Skin epidermis (tissue), 12 donors: ENCODE measurements around the gene AGAP1.

Experiments used
- H3K27ac ChIP-seq, 21 experiments: fragments of 200-600 bp; sonication (generic) in 11 of 21; one replicate each; pipeline ENCODE4 v1.5.0; 2020; ENCODE audit warnings: mild to moderate bottlenecking in 3 of 21, inconsistent platforms in 2 of 21, moderate library complexity in 2 of 21
- H3K4me3 ChIP-seq, 7 experiments: fragments of 200-600 bp; sonication (generic) in 2 of 7; one replicate each; pipeline ENCODE4 v1.5.0; 2020; ENCODE audit warnings: inconsistent platforms in 2 of 7, mild to moderate bottlenecking in 2 of 7, moderate library complexity in 1 of 7

AGAP1 gene

DNA sequence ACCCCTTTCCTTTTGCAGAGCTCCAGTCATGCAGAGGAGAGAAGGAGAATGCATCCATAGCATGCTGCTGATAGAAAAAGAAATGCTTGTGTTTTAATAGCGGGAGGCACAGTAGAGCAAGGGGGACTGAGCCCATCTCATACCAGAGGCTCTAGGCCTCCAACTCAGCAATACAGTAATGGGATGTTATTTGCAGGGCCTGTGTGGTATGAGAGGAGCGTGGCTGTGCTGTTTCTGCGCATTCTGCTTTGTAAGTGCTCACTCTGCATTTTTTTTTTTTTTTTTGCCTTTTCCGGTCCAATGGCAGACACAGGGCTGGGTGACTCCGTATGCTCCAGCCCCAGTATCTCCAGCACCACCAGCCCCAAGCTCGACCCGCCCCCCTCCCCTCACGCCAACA lies 474.3 kb downstream of the AGAP1 start:
- no peak overlapping the region for H3K4me3 ChIP-seq
- H3K27ac ChIP-seq: no peak overlapping the region

DNA sequence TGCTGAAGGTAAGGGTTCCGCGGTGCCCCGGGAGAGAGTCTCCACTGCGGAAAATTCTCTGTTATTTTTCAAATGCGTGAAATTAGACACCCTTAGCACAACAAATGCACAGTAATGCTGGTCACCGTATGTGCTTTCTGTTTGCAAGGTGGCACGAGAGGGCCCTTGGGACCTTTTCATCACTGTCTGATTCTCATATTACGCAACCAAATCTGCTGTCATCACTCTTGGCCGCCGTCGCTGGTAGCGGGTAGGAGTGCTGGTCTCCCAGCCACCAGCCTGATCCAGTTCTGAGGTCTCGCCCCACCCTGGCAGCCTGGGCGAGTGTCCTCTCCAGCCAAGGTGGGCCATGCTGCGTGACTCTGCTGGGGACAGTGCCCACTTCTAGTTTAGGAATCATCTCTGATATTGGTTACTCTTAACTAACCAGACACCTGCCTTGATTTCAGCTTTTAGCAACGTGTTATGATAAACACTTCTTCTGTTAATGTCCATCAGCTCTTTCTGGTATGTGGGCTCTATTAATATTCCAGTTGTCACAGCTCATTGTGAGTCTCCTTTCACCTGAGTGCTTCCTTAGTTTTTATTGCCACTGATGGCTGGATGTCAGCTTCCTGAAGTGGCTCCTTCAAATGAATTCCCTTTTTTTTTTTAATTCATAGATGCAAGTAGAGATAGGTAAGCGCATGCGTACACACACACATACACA lies 474.9 kb downstream of the AGAP1 start:
- H3K4me3 ChIP-seq: no peak overlapping the region
- H3K27ac ChIP-seq: no peak overlapping the region

DNA sequence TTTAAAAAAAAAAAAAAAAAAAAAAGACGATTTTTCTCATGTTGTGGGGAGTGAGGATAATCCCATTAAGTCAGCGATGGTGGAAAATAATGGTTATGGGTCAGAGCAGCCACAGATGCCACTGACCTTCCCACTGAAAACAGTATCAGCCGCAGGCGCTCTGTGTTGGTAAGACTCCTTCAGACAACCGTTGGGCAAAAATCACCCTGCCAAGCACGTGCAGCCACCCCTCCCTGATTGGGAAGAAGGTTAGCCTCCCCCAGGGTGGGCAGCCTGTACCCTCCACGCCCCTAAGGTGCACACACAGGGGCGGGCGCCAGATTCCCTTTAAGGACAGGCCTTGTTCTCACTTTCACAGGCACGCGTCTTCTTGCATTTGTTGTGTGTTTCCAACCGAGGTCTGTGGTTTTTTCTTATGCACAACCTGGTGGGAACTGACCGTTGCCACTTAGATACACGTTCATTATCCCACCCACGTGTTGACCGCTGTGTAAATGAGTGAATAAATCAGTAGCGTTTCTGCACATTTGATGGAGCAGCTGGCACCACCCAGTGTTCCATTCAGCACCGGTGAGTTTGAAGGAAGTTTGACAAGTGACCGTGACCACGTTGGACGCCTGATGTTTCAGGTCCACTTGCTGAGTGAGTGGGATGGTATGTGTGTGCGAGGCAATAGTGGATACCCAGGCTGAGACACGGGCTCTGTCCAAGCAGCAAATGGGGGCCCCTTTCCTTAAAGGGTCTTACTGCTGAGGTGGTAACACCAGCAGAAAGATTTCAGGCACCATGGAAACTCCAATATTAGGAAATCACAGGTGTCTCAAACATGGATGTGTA lies 476.6 kb downstream of the AGAP1 start:
- Histone ChIP-seq H3K4me3 (no peak overlapping the region), H3K27ac (no peak overlapping the region)

- Histone ChIP-seq H3K4me3 (no peak overlapping the region), H3K27ac (no peak overlapping the region)
These were observed 482.7 kb downstream of the AGAP1 start for GRCh38 chr2:235976516-235976915.

DNA sequence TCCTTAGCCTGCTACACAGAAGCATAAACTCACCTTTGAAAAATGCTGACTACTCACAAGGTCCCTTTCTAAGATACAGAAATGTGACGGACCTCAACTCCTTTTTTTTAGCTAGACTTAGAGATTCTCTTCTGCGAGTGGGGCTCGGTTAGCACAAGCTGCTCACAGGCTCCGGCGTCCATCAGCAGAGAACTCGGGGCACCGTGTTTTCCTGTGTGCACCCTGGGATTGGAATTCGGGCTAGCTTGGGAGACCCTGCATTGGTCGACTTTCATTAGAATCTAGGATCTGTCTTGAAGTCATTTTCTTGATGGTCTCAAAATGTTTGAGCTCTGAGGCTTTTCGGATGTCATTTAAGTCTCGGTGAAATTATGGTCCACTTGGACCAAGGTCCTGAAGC lies 483.1 kb downstream of the AGAP1 start:
- no peak overlapping the region for H3K27ac ChIP-seq
- no peak overlapping the region for H3K4me3 ChIP-seq

DNA sequence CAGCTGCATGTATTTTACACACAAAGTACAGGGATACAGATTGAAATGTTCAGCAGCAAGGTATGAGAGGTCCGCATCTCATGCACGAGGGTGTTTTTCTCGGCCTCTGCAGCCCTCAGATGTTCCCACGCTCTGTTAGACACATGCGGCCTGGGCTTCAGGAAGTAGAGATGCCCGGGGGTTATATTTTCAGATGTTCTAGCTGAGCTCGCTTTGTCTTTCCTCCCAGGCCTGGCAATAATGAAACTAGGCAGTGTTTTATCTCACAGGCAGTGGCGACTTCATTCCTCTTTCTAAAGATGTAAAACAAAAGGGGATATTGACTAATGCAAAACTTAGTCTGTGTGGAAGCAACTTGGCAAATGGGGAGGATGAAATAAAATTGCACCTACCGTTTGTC lies 483.6 kb downstream of the AGAP1 start:
- Histone ChIP-seq H3K27ac (no peak overlapping the region), H3K4me3 (no peak overlapping the region)

DNA sequence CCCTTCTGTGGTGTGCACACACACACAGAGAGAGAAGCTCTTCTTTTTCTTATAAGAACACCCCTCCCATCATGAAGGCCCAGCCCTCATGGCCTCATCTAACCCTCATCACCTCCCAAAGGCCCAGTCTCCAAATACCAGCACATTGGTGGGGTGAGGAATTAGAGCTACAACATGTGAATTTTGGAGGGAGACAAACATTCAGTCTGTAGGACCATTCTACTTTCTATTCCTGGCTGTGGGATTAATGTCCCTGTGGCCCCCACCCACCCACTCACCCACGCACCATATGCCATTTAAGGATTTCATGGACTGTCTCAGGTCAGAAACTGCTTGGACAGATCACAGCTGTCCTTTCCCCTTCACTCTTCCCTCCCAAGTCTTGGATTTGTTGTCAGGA lies 484.2 kb downstream of the AGAP1 start:
- Histone ChIP-seq H3K27ac (no peak overlapping the region), H3K4me3 (no peak overlapping the region)

DNA sequence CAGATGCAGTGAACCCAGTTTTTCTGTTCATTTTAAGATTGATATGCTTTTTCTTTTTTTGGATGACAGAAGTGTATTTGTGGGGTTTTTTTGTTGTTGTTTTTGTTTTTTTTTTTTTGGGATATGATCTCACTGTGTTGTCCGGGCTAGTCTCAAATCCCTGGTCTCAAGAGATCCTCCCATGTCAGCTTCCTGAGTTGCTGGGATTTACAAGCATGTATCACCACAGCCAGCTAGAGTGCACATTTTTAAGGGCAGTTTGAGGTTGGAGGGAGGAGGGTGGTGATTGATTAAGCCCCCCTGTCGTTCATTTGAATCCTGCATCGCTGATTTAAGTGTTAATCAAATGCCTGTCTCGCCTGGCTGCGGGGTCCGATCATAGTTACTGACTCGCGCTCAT lies 485.2 kb downstream of the AGAP1 start:
- no peak overlapping the region for H3K4me3 ChIP-seq
- H3K27ac ChIP-seq: no peak overlapping the region

DNA sequence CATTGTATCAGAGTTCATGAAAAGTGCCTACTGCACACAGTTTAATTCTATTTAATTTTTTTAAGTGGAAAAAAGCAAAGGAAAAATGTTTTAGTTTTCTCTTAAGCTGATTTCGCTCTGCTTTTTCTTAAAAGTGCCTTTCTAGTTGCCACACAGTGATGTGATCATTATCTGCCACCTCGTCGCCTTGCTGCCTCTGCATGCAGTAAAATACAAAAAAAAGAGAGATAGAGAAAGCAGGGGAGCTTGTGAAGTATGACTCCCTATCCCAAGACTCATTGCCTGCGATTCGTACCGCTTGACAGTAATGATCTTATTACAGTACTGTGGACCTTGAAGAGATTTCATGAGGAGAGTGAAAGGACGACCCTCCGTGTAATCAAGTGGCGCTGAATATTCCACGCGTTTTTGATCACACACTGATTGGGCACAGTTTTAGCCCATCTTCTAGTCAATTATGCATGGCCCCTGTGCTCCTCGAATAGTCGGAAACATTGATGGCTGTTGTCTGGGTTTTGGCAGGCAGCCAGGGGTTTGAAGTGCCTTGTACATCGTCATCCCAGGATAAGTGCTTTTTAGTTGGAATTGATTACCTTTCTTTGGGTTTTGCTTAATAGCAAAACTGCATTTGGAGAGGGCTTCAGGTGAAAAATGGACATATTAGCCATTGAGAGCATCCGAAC lies 486.1 kb downstream of the AGAP1 start:
- no peak overlapping the region for H3K27ac ChIP-seq
- H3K4me3 ChIP-seq: no peak overlapping the region

DNA sequence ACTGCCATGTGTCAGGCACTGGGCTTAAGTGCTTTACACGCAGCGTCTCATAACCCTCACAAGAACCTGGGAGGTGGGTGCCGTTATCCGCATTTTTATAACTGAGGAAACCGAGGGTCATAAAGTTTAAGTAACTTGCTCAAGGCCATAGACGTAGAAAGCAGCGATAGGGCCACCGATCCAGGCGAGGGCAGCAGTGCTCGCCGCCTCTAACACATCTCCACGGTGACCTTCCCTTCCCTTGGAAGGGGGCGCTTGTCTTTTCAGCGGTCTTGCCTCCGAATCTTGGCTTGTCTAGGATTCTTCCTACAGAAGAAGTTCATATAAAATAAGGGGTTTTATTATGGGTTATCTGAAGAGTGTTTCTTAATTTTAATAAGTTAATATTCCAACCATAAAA lies 487.8 kb downstream of the AGAP1 start:
- no peak overlapping the region for H3K4me3 ChIP-seq
- H3K27ac ChIP-seq: no peak overlapping the region

GRCh38 chr2:235983016-235983415 lies 489.2 kb downstream of the AGAP1 start:
- H3K4me3 ChIP-seq: no peak overlapping the region

GRCh38 chr2:235984552-235984951 lies 490.7 kb downstream of the AGAP1 start:
- no peak overlapping the region for H3K27ac ChIP-seq
- H3K4me3 ChIP-seq: no peak overlapping the region

More at GRCh38 chr2:235983016-235983415, 489.2 kb downstream of the AGAP1 start:
- no peak overlapping the region for H3K27ac ChIP-seq

GRCh38 chr2:235986361-235986760 lies 492.5 kb downstream of the AGAP1 start:
- H3K4me3 ChIP-seq: no peak overlapping the region
- H3K27ac ChIP-seq: no peak overlapping the region

GRCh38 chr2:235988271-235989015 lies 494.6 kb downstream of the AGAP1 start:
- H3K4me3 ChIP-seq: no peak overlapping the region
- H3K27ac ChIP-seq: no peak overlapping the region

DNA sequence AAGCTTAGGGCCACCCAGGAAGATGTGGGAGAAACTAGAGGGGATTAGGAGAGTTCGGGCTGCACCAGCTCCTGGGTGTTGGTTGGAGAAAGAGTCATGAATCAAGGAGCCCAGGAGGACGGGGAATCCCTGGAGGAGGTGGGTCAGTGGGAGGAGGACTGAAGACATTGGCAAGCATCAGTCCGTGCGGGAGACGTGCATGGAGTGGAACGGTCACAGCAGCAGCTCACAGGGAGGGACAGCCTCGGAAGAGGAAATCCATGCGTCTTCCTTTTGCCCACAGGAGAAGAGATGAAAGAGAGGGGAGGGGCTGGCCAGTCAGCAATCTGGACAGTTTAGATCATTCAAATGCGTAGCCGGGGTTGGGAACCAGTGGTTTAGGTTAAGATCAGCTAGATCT lies 495.7 kb downstream of the AGAP1 start:
- no peak overlapping the region for H3K27ac ChIP-seq
- no peak overlapping the region for H3K4me3 ChIP-seq

DNA sequence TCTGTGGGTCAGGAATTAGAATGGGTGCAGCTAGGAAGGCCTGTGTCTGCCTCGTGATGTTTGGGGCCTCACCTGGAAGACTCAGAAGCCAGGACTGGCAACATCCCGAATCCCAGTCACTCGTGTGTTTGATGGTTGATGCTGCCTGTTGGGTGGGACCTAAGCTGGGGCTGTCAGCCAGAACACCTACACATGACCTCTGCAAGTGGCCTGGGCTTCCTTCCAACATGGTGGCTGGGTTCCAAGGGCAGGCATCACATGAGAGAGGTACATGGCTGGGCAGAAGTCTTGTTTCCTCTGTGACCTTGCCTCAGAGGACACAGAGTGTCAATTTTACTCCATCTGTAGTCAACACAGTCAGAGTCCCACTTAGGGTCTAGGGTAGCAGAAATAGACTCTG lies 496.5 kb downstream of the AGAP1 start:
- H3K27ac ChIP-seq: no peak overlapping the region
- no peak overlapping the region for H3K4me3 ChIP-seq

- Histone ChIP-seq H3K27ac (no peak overlapping the region), H3K4me3 (no peak overlapping the region)
These were observed 498.2 kb downstream of the AGAP1 start for GRCh38 chr2:235992024-235992423.

- no peak overlapping the region for H3K4me3 ChIP-seq
- H3K27ac ChIP-seq: no peak overlapping the region
These were observed 502.6 kb downstream of the AGAP1 start for GRCh38 chr2:235996419-235996818.

DNA sequence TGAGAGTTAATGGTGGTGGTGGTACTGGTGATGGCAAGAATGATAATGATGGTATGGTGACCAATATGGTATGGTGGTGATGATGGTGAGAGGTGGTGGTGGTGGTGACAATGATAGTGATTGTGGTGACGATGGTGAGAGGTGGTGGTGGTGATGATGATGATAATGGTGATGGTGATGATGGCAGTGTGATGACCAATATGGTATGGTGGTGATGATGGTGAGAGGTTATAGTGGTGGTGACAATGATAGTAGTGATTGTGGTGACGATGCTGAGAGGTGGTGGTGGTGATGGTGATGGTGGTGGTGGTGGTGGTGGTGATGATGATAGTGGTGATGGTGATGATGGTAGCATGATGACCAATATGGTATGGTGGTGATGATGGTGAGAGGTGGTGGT lies 505.2 kb downstream of the AGAP1 start:
- Histone ChIP-seq H3K27ac (no peak overlapping the region), H3K4me3 (no peak overlapping the region)

- no peak overlapping the region for H3K4me3 ChIP-seq
- H3K27ac ChIP-seq: no peak overlapping the region
These were observed 507.5 kb downstream of the AGAP1 start for GRCh38 chr2:236001166-236001828.
